ENCODE data around the gene KIF5B. TPM values are rescaled to one million over a fixed set of nuclear protein-coding genes. Genes with fewer than 3 reads are reported as not detected.
"Not testable (repeated sequence)": the region's sequence is repeated elsewhere in the genome, so short reads cannot be mapped to it uniquely, and the experiment has no call there.

KIF5B gene
- total and polyA plus RNA-seq, 9 of the 15 experiments (the other 6 are each of a cell fraction or from before 2014, with no cell fraction given) = 24.4 to 94.4 (median 68.9) TPM

DNA sequence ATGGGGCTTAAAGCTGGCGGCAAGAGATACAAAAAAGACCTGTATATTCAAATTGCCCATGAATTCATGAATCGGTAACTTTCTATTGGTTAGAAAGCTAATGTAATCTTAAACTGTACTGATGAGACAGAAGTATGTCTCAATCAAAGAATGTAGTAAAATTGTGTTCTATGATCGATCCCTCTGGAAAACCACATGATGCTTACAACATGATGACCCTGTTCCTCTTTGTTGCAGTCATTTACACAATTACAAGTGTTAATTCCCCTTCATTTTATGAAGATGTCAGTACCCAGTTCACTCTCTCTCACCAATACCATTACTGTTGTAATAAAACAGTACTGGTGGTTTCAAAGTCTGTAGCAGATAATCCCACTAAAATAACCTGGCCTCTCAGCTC lies 10.1 kb downstream of the KIF5B start (continued):
- TF ChIP-seq ZNF75A (CRISPR knock-in tag; IDR thresholded peaks at IDR 0.05) = no peak

DNA sequence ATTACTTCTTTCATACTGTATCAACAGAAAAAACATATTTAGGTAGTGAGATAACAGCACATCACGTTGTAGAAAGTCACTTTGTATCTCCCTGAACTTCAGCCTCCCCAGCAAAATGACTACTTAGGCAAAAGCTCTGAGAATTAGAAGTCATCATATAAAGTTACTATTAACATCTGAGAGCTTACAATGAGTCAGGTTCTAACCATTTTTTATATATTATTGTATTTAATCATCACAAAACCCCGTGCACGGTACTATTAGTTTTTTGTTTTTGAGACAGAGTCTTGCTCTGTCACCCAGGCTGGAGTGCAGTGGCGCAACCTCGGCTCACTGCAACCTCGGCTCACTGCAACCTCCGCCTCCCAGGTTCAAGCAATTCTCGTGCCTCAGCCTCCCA lies 13.5 kb downstream of the KIF5B start:
- H3K4me2 ChIP-seq (ENCODE audit: insufficient read depth, low read length); H3K9ac ChIP-seq (ENCODE audit: insufficient read depth in 1 of 2, low read depth in 2 of 2, low read length in 2 of 2); H3K27me3 ChIP-seq (ENCODE audit: control insufficient read depth in 2 of 2, insufficient read depth in 2 of 2, low read length in 2 of 2); ATAC-seq; in situ Hi-C loops (cut with MboI); H3K4me3 ChIP-seq; CTCF ChIA-PET (ENCODE audit: low intra/inter-chr PET ratio); H3K9me1 ChIP-seq (ENCODE audit: control insufficient read depth, insufficient read depth, low read length); H3K4me1 ChIP-seq (replicated peaks in 1 of 2; ENCODE audit: control insufficient read depth in 2 of 2, insufficient read depth in 2 of 2, low read length in 2 of 2); H2AFZ ChIP-seq (ENCODE audit: low read depth, low read length); H3K27ac ChIP-seq (ENCODE audit: extremely low read depth, low read depth, low read length); intact Hi-C loops (cut with micrococcal nuclease); BruUV-seq (replicated peaks); H4K20me1 ChIP-seq (replicated peaks; ENCODE audit: control insufficient read depth, insufficient read depth, low read length); H3K9me3 ChIP-seq (replicated peaks; ENCODE audit: control insufficient read depth, insufficient read depth, low read depth, low read length); FAIRE-seq; DNase-seq (ENCODE audit: extremely low read depth in 1 of 4, low spot score in 3 of 4): not testable (repeated sequence)
- Histone ChIP-seq H3K79me2 (ENCODE audit: control insufficient read depth, insufficient read depth, low read length) (peaks cover 86% of the 10 kb centered on the region), H3K36me3 (ENCODE audit: control insufficient read depth, insufficient read depth, low read length) (peaks cover 87% of the 10 kb centered on the region)
- POLR2A ChIA-PET = interaction anchor here (1.5 to 2.0 kb wide), 3 partner anchors 9 to 20 kb away, joined by 3 to 12 read pairs (median 5); no protein-coding TSS in a partner anchor
- WGBS (ENCODE audit: insufficient coverage, low coverage, missing lambda C conversion rate) = 82% methylated on average over 8 of the region's 8 CpGs

DNA sequence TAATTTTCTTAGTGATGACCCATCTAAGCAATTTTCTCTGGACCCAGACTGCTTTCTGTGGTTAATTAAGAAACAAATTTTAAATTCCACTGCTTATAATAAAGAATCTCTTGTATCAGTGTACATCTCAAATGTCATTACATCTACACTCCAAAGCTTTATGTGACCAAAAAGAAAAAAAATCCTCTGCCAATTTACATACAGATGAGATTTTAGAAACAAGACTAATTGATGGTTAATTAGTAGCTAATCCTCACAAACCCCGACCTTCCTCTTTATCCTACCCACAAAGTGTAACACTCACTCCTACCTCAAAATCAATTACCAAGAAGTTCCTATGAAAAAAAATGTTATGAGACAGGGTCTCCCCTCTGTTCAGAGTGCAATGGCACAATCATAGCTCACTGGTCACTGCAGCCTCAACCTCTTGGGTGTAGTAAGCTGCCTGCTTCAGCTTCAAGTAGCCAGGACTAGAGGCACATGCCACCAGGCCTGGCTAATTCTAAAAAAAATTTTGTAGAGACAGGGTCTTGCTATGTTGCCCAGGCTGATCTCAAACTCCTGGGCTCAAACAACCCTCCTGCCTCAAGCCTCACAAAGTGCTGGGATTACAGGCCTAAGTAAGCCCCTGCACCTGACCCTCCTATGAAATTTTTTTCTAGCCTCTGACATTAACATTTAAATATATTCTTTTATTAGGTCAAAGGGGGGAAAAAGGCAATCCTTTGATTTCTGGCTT lies 14.8 kb downstream of the KIF5B start:
- DNase-seq (ENCODE audit: extremely low read depth in 1 of 4, low spot score in 3 of 4) (no peak), FAIRE-seq (no peak), ATAC-seq (peak; percentile 52)
- Histone ChIP-seq H3K9me3 (replicated peaks; ENCODE audit: control insufficient read depth, insufficient read depth, low read depth, low read length) (no peaks in the 10 kb centered on the region), H3K9ac (ENCODE audit: insufficient read depth in 1 of 2, low read depth in 2 of 2, low read length in 2 of 2) (no peak overlapping the region), H3K27ac (ENCODE audit: extremely low read depth, low read depth, low read length) (no peak overlapping the region), H2AFZ (ENCODE audit: low read depth, low read length) (no peak overlapping the region), H3K27me3 (ENCODE audit: control insufficient read depth in 2 of 2, insufficient read depth in 2 of 2, low read length in 2 of 2) (no peaks in the 10 kb centered on the region), H4K20me1 (replicated peaks; ENCODE audit: control insufficient read depth, insufficient read depth, low read length) (peaks cover 3% of the 10 kb centered on the region), H3K36me3 (ENCODE audit: control insufficient read depth, insufficient read depth, low read length) (peaks cover 87% of the 10 kb centered on the region), H3K9me1 (ENCODE audit: control insufficient read depth, insufficient read depth, low read length) (no peaks in the 10 kb centered on the region), H3K4me2 (ENCODE audit: insufficient read depth, low read length) (no peak overlapping the region), H3K4me1 (replicated peaks in 1 of 2; ENCODE audit: control insufficient read depth in 2 of 2, insufficient read depth in 2 of 2, low read length in 2 of 2) (no peaks in the 10 kb centered on the region), H3K79me2 (ENCODE audit: control insufficient read depth, insufficient read depth, low read length) (peaks cover 74% of the 10 kb centered on the region), H3K4me3 (no peak overlapping the region)
- TF ChIP-seq SOX6 (IDR thresholded peaks at IDR 0.05) = no peak
- TF ChIP-seq GATA2 (CRISPR knock-in tag; IDR thresholded peaks at IDR 0.05) = no peak
- no peak for TF ChIP-seq NELFE (IDR thresholded peaks at IDR 0.05; ENCODE audit: insufficient read depth, insufficient read length)
- peak; percentile 43 for TF ChIP-seq ZNF121 (CRISPR knock-in tag; conservative IDR thresholded peaks at IDR 0.05)
- TF ChIP-seq PYGO2 (tag; IDR thresholded peaks at IDR 0.05) = no peak
- TF ChIP-seq, protein P1, sequence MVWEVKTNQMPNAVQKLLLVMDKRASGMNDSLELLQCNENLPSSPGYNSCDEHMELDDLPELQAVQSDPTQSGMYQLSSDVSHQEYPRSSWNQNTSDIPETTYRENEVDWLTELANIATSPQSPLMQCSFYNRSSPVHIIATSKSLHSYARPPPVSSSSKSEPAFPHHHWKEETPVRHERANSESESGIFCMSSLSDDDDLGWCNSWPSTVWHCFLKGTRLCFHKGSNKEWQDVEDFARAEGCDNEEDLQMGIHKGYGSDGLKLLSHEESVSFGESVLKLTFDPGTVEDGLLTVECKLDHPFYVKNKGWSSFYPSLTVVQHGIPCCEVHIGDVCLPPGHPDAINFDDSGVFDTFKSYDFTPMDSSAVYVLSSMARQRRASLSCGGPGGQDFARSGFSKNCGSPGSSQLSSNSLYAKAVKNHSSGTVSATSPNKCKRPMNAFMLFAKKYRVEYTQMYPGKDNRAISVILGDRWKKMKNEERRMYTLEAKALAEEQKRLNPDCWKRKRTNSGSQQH (CRISPR knock-in tag; IDR thresholded peaks at IDR 0.05) = no peak
- CTCF ChIA-PET (ENCODE audit: low intra/inter-chr PET ratio) = no interaction called here
- no TSS peak for BruUV-seq (replicated peaks)
- intact Hi-C loops (cut with micrococcal nuclease) = no loop called here
- POLR2A ChIA-PET = interaction anchor here (0.6 kb wide), 1 partner anchor 8 kb away, joined by 3 read pairs; no protein-coding TSS in a partner anchor
- in situ Hi-C loops (cut with MboI) = no loop called here
- WGBS (ENCODE audit: insufficient coverage, low coverage, missing lambda C conversion rate) = 60% methylated on average over 1 of the region's 1 CpG

Measured in K562 (cell line).